ENCODE measurements around the gene FN3KRP. TPM values are rescaled to one million over a fixed set of nuclear protein-coding genes. Genes with fewer than 3 reads are reported as not detected.
A peak's percentile ranks its signal among the peaks of the same experiment; 100 is the strongest.

The FN3KRP gene
- polyA plus RNA-seq, 3 donors from 2014 or later = 23.7 to 76.6 (median 47.3) TPM

GRCh38 chr17:82679586-82680465, 36.7 kb upstream of the FN3KRP start:
- DNase-seq = no peak
- Mint-ChIP-seq H3K27me3 (ENCODE audit: low read depth in 3 of 3) (peaks cover 2 to 9% (median 2%) of the 10 kb centered on the region in 3 donors), H3K9me3 (peaks cover 0 to 9% (median 8%) of the 10 kb centered on the region in 6 donors), H3K36me3 (peaks cover 3 to 10% (median 7%) of the 10 kb centered on the region in 3 donors), H3K4me3 (no peak overlapping the region), H3K27ac (no peak overlapping the region), H3K4me1 (no peaks in the 10 kb centered on the region)

DNA sequence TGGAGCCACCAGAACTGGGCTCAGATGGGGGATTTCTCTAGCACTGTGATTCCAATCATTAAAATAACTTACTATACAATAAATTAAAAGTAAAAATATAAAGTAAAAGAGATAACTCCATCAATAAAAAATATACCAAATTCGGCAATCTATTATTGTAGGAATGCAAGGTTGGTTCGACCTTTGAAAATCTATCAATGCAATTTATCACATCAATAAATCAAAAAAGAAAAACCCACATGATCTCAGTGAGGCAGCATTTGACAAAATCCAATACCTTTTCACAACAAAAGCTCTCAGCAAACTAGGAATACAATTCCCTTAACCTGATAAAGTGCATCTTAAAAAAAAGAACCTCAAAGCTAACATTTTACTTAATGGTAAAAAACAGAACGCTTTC, 35.0 kb upstream of the FN3KRP start:
- Mint-ChIP-seq H3K4me3 (no peak overlapping the region), H3K27ac (no peak overlapping the region), H3K9me3 (peaks cover 0 to 9% (median 8%) of the 10 kb centered on the region in 6 donors), H3K4me1 (no peaks in the 10 kb centered on the region), H3K36me3 (peaks cover 3 to 10% (median 7%) of the 10 kb centered on the region in 3 donors), H3K27me3 (ENCODE audit: low read depth in 3 of 3) (peaks cover 0 to 8% (median 2%) of the 10 kb centered on the region in 3 donors)
- DNase-seq = no peak

- Mint-ChIP-seq H3K4me1 (no peaks in the 10 kb centered on the region), H3K27me3 (ENCODE audit: low read depth in 3 of 3) (peaks cover 0 to 6% (median 2%) of the 10 kb centered on the region in 3 donors)
Measured at GRCh38 chr17:82683534-82683933, 33.0 kb upstream of the FN3KRP start.

DNA sequence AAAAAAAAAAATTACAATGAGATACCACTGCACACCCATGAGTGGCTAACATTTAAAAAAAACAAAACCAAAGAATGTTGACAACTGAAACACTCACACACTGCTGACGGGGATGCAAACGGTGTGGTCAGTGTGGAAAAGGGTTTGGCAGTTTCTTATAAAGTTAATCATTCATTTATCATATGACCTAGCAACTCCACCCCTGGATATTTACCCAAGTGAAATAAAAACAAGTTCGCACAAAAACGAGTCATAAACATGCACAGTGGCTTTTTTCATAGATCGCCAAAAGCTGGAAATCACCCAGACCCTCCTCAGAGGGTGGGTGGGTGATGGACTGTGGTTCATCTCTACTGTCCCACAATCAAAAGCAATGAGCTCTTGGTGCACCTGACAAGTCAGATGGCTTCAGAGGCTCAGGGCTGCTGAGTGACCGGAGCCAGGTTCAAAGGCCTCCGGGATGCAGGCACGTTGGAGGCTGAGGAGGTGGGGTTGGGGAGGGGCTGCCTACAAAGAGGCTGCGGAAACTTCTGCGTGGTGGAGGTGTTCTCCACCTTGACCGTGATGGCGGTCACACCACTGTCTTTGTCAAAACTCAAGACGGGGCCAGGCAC, 32.2 kb upstream of the FN3KRP start:
- no peak for DNase-seq
- H3K27ac Mint-ChIP-seq = no peak overlapping the region
- peaks cover 0 to 9% (median 8%) of the 10 kb centered on the region in 6 donors for H3K9me3 Mint-ChIP-seq
- peaks cover 0 to 2% (median 2%) of the 10 kb centered on the region in 3 donors for H3K27me3 Mint-ChIP-seq (ENCODE audit: low read depth in 3 of 3)
- no peaks in the 10 kb centered on the region for H3K4me1 Mint-ChIP-seq
- H3K4me3 Mint-ChIP-seq = no peak overlapping the region
- peaks cover 3 to 10% (median 7%) of the 10 kb centered on the region in 3 donors for H3K36me3 Mint-ChIP-seq

More at GRCh38 chr17:82683534-82683933, 33.0 kb upstream of the FN3KRP start:
- no peak for DNase-seq
- Mint-ChIP-seq H3K36me3 (peaks cover 3 to 10% (median 7%) of the 10 kb centered on the region in 3 donors), H3K9me3 (peaks cover 0 to 9% (median 8%) of the 10 kb centered on the region in 6 donors), H3K4me3 (no peak overlapping the region), H3K27ac (no peak overlapping the region)

- no peak for DNase-seq
- no peaks in the 10 kb centered on the region for H3K4me1 Mint-ChIP-seq
- peaks cover 0 to 2% (median 2%) of the 10 kb centered on the region in 3 donors for H3K27me3 Mint-ChIP-seq (ENCODE audit: low read depth in 3 of 3)
- no peak overlapping the region for H3K4me3 Mint-ChIP-seq
- H3K36me3 Mint-ChIP-seq = peaks cover 3 to 14% (median 11%) of the 10 kb centered on the region in 3 donors
- H3K27ac Mint-ChIP-seq = no peak overlapping the region
- peaks cover 0 to 9% (median 8%) of the 10 kb centered on the region in 6 donors for H3K9me3 Mint-ChIP-seq
Measured at GRCh38 chr17:82685291-82685690, 31.2 kb upstream of the FN3KRP start.

- no peaks in the 10 kb centered on the region for H3K4me1 Mint-ChIP-seq
- H3K4me3 Mint-ChIP-seq = no peak overlapping the region
- H3K27ac Mint-ChIP-seq = peak overlapping the region in 1 of 6 donors; percentile 14
- peaks cover 3 to 13% (median 10%) of the 10 kb centered on the region in 3 donors for H3K36me3 Mint-ChIP-seq
- no peak for DNase-seq
- H3K9me3 Mint-ChIP-seq = peaks cover 0 to 8% (median 5%) of the 10 kb centered on the region in 6 donors
- H3K27me3 Mint-ChIP-seq (ENCODE audit: low read depth in 3 of 3) = peaks cover 0 to 2% (median 0%) of the 10 kb centered on the region in 3 donors
Measured at GRCh38 chr17:82686366-82687324, 29.9 kb upstream of the FN3KRP start.

DNA sequence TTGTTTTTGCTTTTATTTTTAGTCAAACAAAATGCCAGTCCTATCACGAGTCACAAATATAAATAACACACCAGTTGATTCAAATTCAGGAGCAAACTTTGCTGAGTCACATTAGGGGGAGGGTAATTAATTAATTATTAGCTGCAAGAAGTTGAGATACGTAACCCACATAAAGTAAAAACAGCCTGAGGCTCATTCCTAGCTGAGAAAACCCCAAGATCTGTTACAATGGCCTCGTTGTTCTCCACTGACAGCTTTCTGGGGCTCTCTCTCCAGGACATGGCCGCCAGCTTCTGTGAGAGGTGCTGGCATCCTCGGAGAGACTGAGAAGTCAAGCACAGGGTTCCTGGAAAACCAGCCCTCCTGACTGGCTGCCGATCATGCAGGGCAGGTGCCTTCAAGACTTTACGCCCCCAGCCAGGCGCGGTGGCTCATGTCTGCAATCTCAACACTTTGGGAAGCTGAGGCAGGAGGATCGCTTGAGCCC, 29.1 kb upstream of the FN3KRP start:
- Mint-ChIP-seq H3K9me3 (no peaks in the 10 kb centered on the region), H3K27ac (no peak overlapping the region), H3K27me3 (ENCODE audit: low read depth in 3 of 3) (no peaks in the 10 kb centered on the region), H3K4me3 (no peak overlapping the region), H3K36me3 (peaks cover under 1 to 6% (median 4%) of the 10 kb centered on the region in 3 donors), H3K4me1 (no peaks in the 10 kb centered on the region)
- DNase-seq = no peak

- Mint-ChIP-seq H3K4me1 (no peaks in the 10 kb centered on the region), H3K9me3 (no peaks in the 10 kb centered on the region), H3K36me3 (peaks cover 0 to 4% (median 4%) of the 10 kb centered on the region in 3 donors), H3K27ac (no peak overlapping the region), H3K4me3 (no peak overlapping the region), H3K27me3 (ENCODE audit: low read depth in 3 of 3) (no peaks in the 10 kb centered on the region)
- no peak for DNase-seq
Measured at GRCh38 chr17:82687871-82688270, 28.6 kb upstream of the FN3KRP start.

- Mint-ChIP-seq H3K36me3 (peaks cover 0 to 9% (median 4%) of the 10 kb centered on the region in 3 donors), H3K4me1 (no peaks in the 10 kb centered on the region), H3K27me3 (ENCODE audit: low read depth in 3 of 3) (peaks cover 0 to 2% (median 0%) of the 10 kb centered on the region in 3 donors), H3K9me3 (peaks cover 0 to 1% (median 0%) of the 10 kb centered on the region in 6 donors), H3K27ac (no peak overlapping the region), H3K4me3 (no peak overlapping the region)
- DNase-seq = no peak
Measured at GRCh38 chr17:82689077-82689476, 27.4 kb upstream of the FN3KRP start.

- DNase-seq = no peak
- Mint-ChIP-seq H3K4me1 (no peaks in the 10 kb centered on the region), H3K27ac (no peak overlapping the region), H3K27me3 (ENCODE audit: low read depth in 3 of 3) (peaks cover 0 to 3% (median 2%) of the 10 kb centered on the region in 3 donors), H3K36me3 (peaks cover 7 to 16% (median 10%) of the 10 kb centered on the region in 3 donors), H3K4me3 (no peak overlapping the region), H3K9me3 (peaks cover 0 to 8% (median 3%) of the 10 kb centered on the region in 6 donors)
Measured at GRCh38 chr17:82690786-82691489, 25.6 kb upstream of the FN3KRP start.

DNA sequence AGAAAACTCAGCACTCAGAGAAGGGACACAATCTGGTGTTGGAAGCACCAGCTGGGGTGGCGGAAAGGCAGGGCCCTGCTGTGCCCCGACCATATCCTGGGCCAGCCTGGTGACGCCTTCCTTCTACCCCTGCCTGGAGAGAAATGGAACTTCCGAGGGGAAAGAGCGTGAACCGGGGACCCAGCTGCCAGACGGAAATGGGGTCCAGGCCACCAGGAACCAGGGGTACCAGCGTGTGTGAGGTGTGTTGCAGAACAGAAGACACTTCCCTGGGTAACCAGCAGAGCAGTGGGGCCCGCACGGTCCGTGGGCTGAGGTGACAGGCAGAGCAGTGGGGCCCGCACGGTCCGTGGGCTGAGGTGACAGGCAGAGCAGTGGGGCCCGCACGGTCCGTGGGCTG, 24.8 kb upstream of the FN3KRP start:
- Mint-ChIP-seq H3K4me1 (no peaks in the 10 kb centered on the region), H3K9me3 (peaks cover 0 to 8% (median 3%) of the 10 kb centered on the region in 6 donors), H3K27ac (no peak overlapping the region), H3K36me3 (peaks cover 7 to 16% (median 10%) of the 10 kb centered on the region in 3 donors), H3K27me3 (ENCODE audit: low read depth in 3 of 3) (peaks cover 0 to 3% (median 2%) of the 10 kb centered on the region in 3 donors), H3K4me3 (no peak overlapping the region)
- no peak for DNase-seq

DNA sequence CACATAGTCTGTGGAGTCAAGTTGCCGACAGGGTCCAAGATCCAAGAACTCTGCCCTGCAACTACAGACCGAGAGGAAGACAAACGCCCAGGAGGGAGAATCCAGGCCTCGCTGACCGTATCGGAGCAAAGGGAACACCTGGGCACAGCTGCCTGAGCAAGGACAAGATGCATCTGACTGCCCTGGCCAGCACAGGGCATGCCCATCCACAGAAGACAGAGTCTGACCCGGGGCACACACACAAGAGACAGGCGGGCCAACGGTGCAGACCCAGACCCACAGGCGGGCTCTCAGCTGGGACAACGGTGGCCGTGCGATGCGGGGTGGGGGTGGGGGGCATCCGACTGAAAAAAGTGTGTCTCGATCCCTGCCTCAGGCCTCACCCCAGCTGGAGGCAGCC, 24.2 kb upstream of the FN3KRP start:
- no peak for DNase-seq
- Mint-ChIP-seq H3K27me3 (ENCODE audit: low read depth in 3 of 3) (peaks cover 0 to 3% (median 2%) of the 10 kb centered on the region in 3 donors), H3K4me1 (peaks cover 0 to 3% of the 10 kb centered on the region in 2 donors), H3K9me3 (peaks cover 0 to 8% (median 3%) of the 10 kb centered on the region in 6 donors), H3K27ac (no peak overlapping the region), H3K4me3 (no peak overlapping the region), H3K36me3 (peaks cover 7 to 16% (median 10%) of the 10 kb centered on the region in 3 donors)
